Endothelial cell (in vitro differentiated cells): ENCODE results near the gene VAPB. TPM values are rescaled to one million over a fixed set of nuclear protein-coding genes. Genes with fewer than 3 reads are reported as not detected.
A peak's percentile ranks its signal among the peaks of the same experiment; 100 is the strongest.
"Not testable (repeated sequence)": the region's sequence is repeated elsewhere in the genome, so short reads cannot be mapped to it uniquely, and the experiment has no call there.

ENCODE experiments used
- DNase-seq: peaks from one replicate; pipeline ENCODE4 v3.0.0; 2021; ENCODE audit warnings: low spot score
- H3K27ac Mint-ChIP-seq: one replicate; pipeline ENCODE4 v1.8.0; 2021; ENCODE audit warnings: mixed read lengths, inconsistent platforms; ENCODE audit not compliant: unreplicated experiment
- H3K27me3 Mint-ChIP-seq: one replicate; pipeline ENCODE4 v1.8.0; 2021; ENCODE audit warnings: mild to moderate bottlenecking, moderate library complexity, mixed read lengths, inconsistent platforms; ENCODE audit not compliant: unreplicated experiment
- H3K36me3 Mint-ChIP-seq: one replicate; pipeline ENCODE4 v1.8.0; 2021; ENCODE audit warnings: mild to moderate bottlenecking, low read depth, mixed read lengths, inconsistent platforms; ENCODE audit not compliant: unreplicated experiment
- H3K4me1 Mint-ChIP-seq: one replicate; pipeline ENCODE4 v1.8.0; 2021; ENCODE audit warnings: mild to moderate bottlenecking, mixed read lengths, inconsistent platforms; ENCODE audit not compliant: unreplicated experiment
- H3K4me3 Mint-ChIP-seq: one replicate; pipeline ENCODE4 v1.8.0; 2021; ENCODE audit warnings: mild to moderate bottlenecking, mixed read lengths, inconsistent platforms; ENCODE audit not compliant: unreplicated experiment
- H3K9me3 Mint-ChIP-seq: one replicate; pipeline ENCODE4 v1.8.0; 2021; ENCODE audit warnings: mixed read lengths, inconsistent platforms; ENCODE audit not compliant: unreplicated experiment
- CTCF ChIP-seq: fragments of 200-600 bp; sonication (generic); IDR thresholded peaks from one replicate; pipeline ENCODE4 v1.5.0; 2021; ENCODE audit warnings: antibody characterized with exemption; ENCODE audit not compliant: unreplicated experiment
- total RNA-seq: library from RNA; stranded (reverse); fragmentation: NEBNext Ultra II Directional; extraction: Animal tissue kit (Norgen Biotek cat#: 25700); gene quantifications from one replicate; pipeline ENCODE4 v1.2.1, GENCODE V29; 2021; ENCODE audit not compliant: unreplicated experiment

The VAPB gene
- total RNA-seq, 1 donor from 2014 or later = 55.5 TPM

- peaks cover 4% of the 10 kb centered on the region for H3K9me3 Mint-ChIP-seq
- H3K36me3 Mint-ChIP-seq = peaks cover 21% of the 10 kb centered on the region
- H3K4me3 Mint-ChIP-seq = no peak overlapping the region
- no peaks in the 10 kb centered on the region for H3K27me3 Mint-ChIP-seq
- TF ChIP-seq CTCF = no peak
- H3K27ac Mint-ChIP-seq = peak overlapping the region; percentile 27
- DNase-seq = no peak
- peaks cover 19% of the 10 kb centered on the region for H3K4me1 Mint-ChIP-seq
These were observed 30.1 kb downstream of the VAPB start for GRCh38 chr20:58418949-58419748.

- Mint-ChIP-seq H3K4me1 (peaks cover 16% of the 10 kb centered on the region), H3K9me3 (no peaks in the 10 kb centered on the region), H3K27ac (no peak overlapping the region), H3K27me3 (no peaks in the 10 kb centered on the region), H3K4me3 (no peak overlapping the region), H3K36me3 (peaks cover 16% of the 10 kb centered on the region)
- DNase-seq = no peak
- TF ChIP-seq CTCF = no peak
These were observed 31.9 kb downstream of the VAPB start for GRCh38 chr20:58420798-58421496.

GRCh38 chr20:58421497-58421850 lies 32.4 kb downstream of the VAPB start:
- Mint-ChIP-seq H3K9me3 (no peaks in the 10 kb centered on the region), H3K27me3 (no peaks in the 10 kb centered on the region), H3K4me1 (peaks cover 11% of the 10 kb centered on the region), H3K36me3 (peaks cover 16% of the 10 kb centered on the region), H3K27ac (no peak overlapping the region), H3K4me3 (no peak overlapping the region)
- no peak for TF ChIP-seq CTCF
- DNase-seq = no peak

GRCh38 chr20:58424218-58424969 lies 35.4 kb downstream of the VAPB start:
- Mint-ChIP-seq H3K27me3 (no peaks in the 10 kb centered on the region), H3K27ac (no peak overlapping the region), H3K4me1 (no peaks in the 10 kb centered on the region), H3K4me3 (no peak overlapping the region), H3K9me3 (no peaks in the 10 kb centered on the region), H3K36me3 (peaks cover 9% of the 10 kb centered on the region)
- TF ChIP-seq CTCF = no peak
- DNase-seq = no peak

DNA sequence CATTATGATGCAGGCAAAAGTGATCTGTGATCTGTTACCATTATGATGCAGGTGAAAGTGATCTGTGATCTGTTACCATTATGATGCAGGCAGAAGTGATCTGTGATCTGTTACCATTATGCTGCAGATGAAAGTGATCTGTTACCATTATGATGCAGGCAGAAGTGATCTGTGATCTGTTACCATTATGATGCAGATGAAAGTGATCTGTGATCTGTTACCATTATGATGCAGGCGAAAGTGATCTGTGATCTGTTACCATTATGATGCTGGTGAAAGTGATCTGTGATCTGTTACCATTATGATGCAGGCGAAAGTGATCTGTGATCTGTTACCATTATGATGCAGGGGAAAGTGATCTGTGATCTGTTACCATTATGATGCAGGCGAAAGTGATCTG lies 38.5 kb downstream of the VAPB start:
- H3K27ac Mint-ChIP-seq, H3K4me1 Mint-ChIP-seq, H3K4me3 Mint-ChIP-seq, H3K36me3 Mint-ChIP-seq, H3K9me3 Mint-ChIP-seq, H3K27me3 Mint-ChIP-seq, DNase-seq: not testable (repeated sequence)
